HUES48 (cell line): ENCODE data around the gene SLIT3.
A peak's percentile ranks its signal among the peaks of the same experiment; 100 is the strongest.

ENCODE experiments used
- H3K27ac ChIP-seq: one replicate; pipeline ENCODE4 v1.7.0; 2013; ENCODE audit warnings: low read depth, low read length, inconsistent platforms
- H3K27me3 ChIP-seq: 2 replicates; pipeline ENCODE4 v1.6.1; 2013; ENCODE audit warnings: mild to moderate bottlenecking, low read length; ENCODE audit not compliant: control insufficient read depth, insufficient read depth
- H3K36me3 ChIP-seq: 2 replicates; pipeline ENCODE4 v1.6.1; 2013; ENCODE audit warnings: low read length; ENCODE audit not compliant: control insufficient read depth, insufficient read depth
- H3K4me1 ChIP-seq: 2 replicates; pipeline ENCODE4 v1.6.1; 2013; ENCODE audit warnings: mild to moderate bottlenecking, low read length; ENCODE audit not compliant: control insufficient read depth, insufficient read depth
- H3K4me3 ChIP-seq: 2 replicates; pipeline ENCODE4 v1.5.1; 2013; ENCODE audit warnings: mild to moderate bottlenecking, low read depth, low read length
- H3K9ac ChIP-seq: 2 replicates; pipeline ENCODE4 v1.6.1; 2013; ENCODE audit warnings: mild to moderate bottlenecking, low read depth, low read length, moderate library complexity
- H3K9me3 ChIP-seq: 2 replicates; pipeline ENCODE4 v1.6.1; 2013; ENCODE audit warnings: low read length; ENCODE audit not compliant: control insufficient read depth, insufficient read depth

SLIT3 gene

GRCh38 chr5:168727547-168727946 is 573.4 kb downstream of the SLIT3 start:
- H3K9me3 ChIP-seq: no peaks in the 10 kb centered on the region
- no peaks in the 10 kb centered on the region for H3K27me3 ChIP-seq
- H3K36me3 ChIP-seq: no peaks in the 10 kb centered on the region
- no peaks in the 10 kb centered on the region for H3K4me1 ChIP-seq
- no peak overlapping the region for H3K9ac ChIP-seq
- H3K4me3 ChIP-seq: no peak overlapping the region
- no peak overlapping the region for H3K27ac ChIP-seq

- H3K27me3 ChIP-seq: no peaks in the 10 kb centered on the region
- H3K36me3 ChIP-seq: no peaks in the 10 kb centered on the region
- no peak overlapping the region for H3K9ac ChIP-seq
- peaks cover 1% of the 10 kb centered on the region; the same call in 1 of the 2 replicates for H3K4me1 ChIP-seq
- H3K27ac ChIP-seq: no peak overlapping the region
- no peak overlapping the region for H3K4me3 ChIP-seq
- no peaks in the 10 kb centered on the region for H3K9me3 ChIP-seq
Observed at GRCh38 chr5:168726342-168726741, 574.6 kb downstream of the SLIT3 start.

- no peaks in the 10 kb centered on the region for H3K9me3 ChIP-seq
- H3K27me3 ChIP-seq: no peaks in the 10 kb centered on the region
- H3K4me1 ChIP-seq: peaks cover 5% of the 10 kb centered on the region
- H3K4me3 ChIP-seq: no peak overlapping the region
- no peaks in the 10 kb centered on the region for H3K36me3 ChIP-seq
- H3K27ac ChIP-seq: no peak overlapping the region
- H3K9ac ChIP-seq: no peak overlapping the region
Observed at GRCh38 chr5:168724227-168724626, 576.7 kb downstream of the SLIT3 start.

DNA sequence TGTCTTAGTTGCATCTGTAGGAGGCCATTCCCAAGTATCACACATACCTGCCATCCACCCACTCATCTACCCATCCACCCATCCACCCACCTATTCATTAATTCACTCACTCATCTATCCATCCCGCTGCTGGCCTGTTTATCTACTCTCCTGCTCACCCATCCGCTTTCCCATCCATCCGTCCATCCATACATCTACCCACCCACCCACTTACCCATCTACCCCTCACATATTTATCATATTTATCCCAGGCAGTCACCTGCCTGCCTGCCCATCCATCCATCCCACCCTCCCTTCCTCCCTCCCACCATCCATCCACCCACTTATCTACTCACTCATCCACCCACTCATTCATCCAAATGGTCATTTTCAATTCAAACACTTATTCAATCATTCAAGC is 577.9 kb downstream of the SLIT3 start:
- Histone ChIP-seq H3K9me3 (no peaks in the 10 kb centered on the region), H3K27me3 (no peaks in the 10 kb centered on the region), H3K4me3 (no peak overlapping the region), H3K9ac (no peak overlapping the region), H3K4me1 (peaks cover 5% of the 10 kb centered on the region), H3K36me3 (no peaks in the 10 kb centered on the region), H3K27ac (no peak overlapping the region)

- Histone ChIP-seq H3K27me3 (no peaks in the 10 kb centered on the region), H3K4me1 (peaks cover 5% of the 10 kb centered on the region), H3K9me3 (no peaks in the 10 kb centered on the region), H3K27ac (no peak overlapping the region), H3K36me3 (no peaks in the 10 kb centered on the region), H3K9ac (no peak overlapping the region), H3K4me3 (no peak overlapping the region)
Observed at GRCh38 chr5:168721966-168722365, 579.0 kb downstream of the SLIT3 start.

DNA sequence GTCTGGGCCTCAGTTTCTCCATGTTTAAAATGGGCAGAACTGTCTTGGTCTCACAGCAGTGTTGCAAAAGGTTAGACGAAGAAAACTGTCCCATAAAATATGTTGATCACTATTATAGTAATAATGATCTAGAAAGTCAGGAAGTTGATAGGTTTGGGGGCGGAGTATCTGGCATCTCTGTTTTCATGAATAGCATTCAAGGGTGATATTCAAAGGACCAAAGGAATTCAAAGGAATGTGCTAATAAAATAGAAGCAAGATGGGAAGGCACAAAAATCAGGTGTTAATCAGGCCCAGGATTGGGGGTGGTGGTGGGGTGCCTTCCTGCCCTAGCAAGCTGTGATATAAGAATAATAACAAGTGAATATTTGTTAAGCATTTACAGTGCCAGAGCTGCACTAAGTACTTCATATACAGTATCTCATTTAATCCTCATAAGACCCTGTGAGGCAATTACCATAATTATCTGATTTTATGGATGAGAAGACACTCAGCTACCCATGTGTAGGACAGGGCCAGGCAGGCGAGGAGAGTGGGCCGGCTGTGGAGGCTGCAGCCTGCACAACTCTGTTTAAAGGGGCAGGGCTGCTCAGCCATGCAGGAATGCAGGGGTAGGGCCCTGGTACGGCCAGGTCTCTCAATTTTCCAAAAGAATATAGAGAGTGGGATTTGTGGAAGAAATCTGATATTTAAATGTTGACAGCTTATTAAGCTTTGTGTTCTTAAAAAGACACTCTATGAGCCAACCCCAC is 579.8 kb downstream of the SLIT3 start:
- Histone ChIP-seq H3K36me3 (no peaks in the 10 kb centered on the region), H3K4me1 (peaks cover 5% of the 10 kb centered on the region), H3K9ac (no peak overlapping the region), H3K27ac (no peak overlapping the region), H3K9me3 (no peaks in the 10 kb centered on the region), H3K27me3 (no peaks in the 10 kb centered on the region), H3K4me3 (no peak overlapping the region)

DNA sequence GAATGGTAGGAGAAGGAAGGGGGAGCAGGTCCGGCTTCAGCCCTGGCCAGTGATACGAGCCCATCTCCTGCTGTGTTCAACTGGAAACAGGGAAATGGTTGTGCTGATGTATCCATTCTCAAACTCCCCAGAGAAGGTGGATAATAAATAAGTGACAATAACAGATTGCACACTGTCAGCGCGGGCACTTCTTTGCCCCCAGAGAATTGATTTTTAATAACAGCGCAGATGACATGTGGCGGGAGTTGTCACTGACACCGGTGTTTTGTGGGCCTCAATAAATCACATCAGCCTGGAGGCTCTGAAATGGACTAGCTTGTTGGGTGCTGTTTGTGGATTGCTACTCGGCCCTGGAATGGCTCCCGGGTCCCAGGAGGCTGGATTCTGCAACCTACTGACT is 580.4 kb downstream of the SLIT3 start:
- Histone ChIP-seq H3K4me1 (peaks cover 5% of the 10 kb centered on the region), H3K27ac (no peak overlapping the region)

GRCh38 chr5:168714046-168714445 is 586.9 kb downstream of the SLIT3 start:
- Histone ChIP-seq H3K27ac (no peak overlapping the region), H3K9me3 (no peaks in the 10 kb centered on the region), H3K9ac (no peak overlapping the region), H3K4me3 (no peak overlapping the region), H3K36me3 (no peaks in the 10 kb centered on the region), H3K27me3 (no peaks in the 10 kb centered on the region), H3K4me1 (0 out of 2 replicates have a peak, but pooled peaks cover 7% of the 10 kb centered on the region)

More for the DNA sequence above, 580.4 kb downstream of the SLIT3 start:
- Histone ChIP-seq H3K4me3 (no peak overlapping the region), H3K36me3 (no peaks in the 10 kb centered on the region), H3K9ac (no peak overlapping the region), H3K9me3 (no peaks in the 10 kb centered on the region), H3K27me3 (no peaks in the 10 kb centered on the region)

DNA sequence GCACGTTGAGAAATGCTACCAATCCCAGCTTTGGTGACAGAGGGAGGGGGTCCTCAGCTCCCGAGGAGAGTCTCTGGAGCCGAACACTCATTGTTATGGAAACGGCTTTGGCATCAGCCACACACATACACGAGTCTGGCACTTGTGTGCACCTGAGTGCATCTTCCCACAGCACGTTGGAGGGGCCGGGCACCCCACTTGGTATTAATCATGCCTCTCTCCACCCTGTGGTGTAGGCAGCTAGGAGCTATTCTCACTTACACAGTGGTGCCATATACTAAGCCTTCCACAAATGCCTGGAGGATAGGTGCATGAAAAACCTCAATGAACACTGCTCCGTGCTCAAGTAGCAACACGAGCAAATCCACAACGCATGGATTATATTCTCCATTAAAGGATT is 587.9 kb downstream of the SLIT3 start:
- no peaks in the 10 kb centered on the region for H3K27me3 ChIP-seq
- H3K4me1 ChIP-seq: 0 out of 2 replicates have a peak, but pooled peaks cover 7% of the 10 kb centered on the region
- no peaks in the 10 kb centered on the region for H3K36me3 ChIP-seq
- H3K27ac ChIP-seq: peak overlapping the region; percentile 15
- H3K4me3 ChIP-seq: no peak overlapping the region
- H3K9ac ChIP-seq: no peak overlapping the region
- H3K9me3 ChIP-seq: no peaks in the 10 kb centered on the region

GRCh38 chr5:168712280-168712924 is 588.5 kb downstream of the SLIT3 start:
- H3K9me3 ChIP-seq: no peaks in the 10 kb centered on the region

DNA sequence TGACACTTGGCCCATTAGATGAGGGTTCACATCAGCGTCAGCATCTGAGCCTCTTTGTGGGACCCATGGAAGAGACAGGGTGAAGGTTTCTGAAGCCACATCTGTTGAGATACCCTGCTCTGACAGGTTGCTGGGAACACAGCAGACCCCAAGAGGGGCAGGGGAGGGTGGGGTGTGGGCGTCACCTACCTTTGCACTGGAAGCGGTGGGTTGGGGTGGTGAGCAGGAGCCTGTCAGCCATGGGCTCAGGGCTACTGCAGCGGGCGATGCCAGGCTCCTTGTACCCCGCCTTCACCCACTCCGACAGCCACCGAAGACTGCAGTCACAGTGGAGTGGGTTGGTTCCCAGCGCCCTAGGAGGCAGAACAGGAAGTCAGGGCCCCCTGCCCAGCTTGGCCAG is 590.2 kb downstream of the SLIT3 start:
- Histone ChIP-seq H3K27ac (no peak overlapping the region), H3K36me3 (no peaks in the 10 kb centered on the region), H3K9me3 (no peaks in the 10 kb centered on the region), H3K4me1 (0 out of 2 replicates have a peak, but pooled peaks cover 7% of the 10 kb centered on the region), H3K9ac (no peak overlapping the region), H3K4me3 (no peak overlapping the region), H3K27me3 (no peaks in the 10 kb centered on the region)

More at GRCh38 chr5:168712280-168712924, 588.5 kb downstream of the SLIT3 start:
- H3K36me3 ChIP-seq: no peaks in the 10 kb centered on the region
- H3K4me1 ChIP-seq: 0 out of 2 replicates have a peak, but pooled peaks cover 7% of the 10 kb centered on the region
- no peak overlapping the region for H3K9ac ChIP-seq
- no peak overlapping the region for H3K27ac ChIP-seq
- no peak overlapping the region for H3K4me3 ChIP-seq
- no peaks in the 10 kb centered on the region for H3K27me3 ChIP-seq
